Sciatic nerve (tissue), 2 donors: ENCODE results near the gene STARD9. TPM values are rescaled to one million over a fixed set of nuclear protein-coding genes. Genes with fewer than 3 reads are reported as not detected.

Experiments
- ATAC-seq: fragments of 200-7000 bp; cut with Tn5 transposase; one replicate; pipeline ENCODE4 v1.9.1; 2020; ENCODE audit warnings: mild to moderate bottlenecking, moderate library complexity
- DNase-seq: peaks from one replicate; pipeline ENCODE4 v3.0.0-alpha.2; 2020; ENCODE audit warnings: low spot score
- intact Hi-C: fragments of 100-400 bp; cut with DNase I; formaldehyde crosslinking; loops from one replicate; pipeline ENCODE4 v1.14.2; 2022
- total RNA-seq: library from RNA; stranded (reverse); fragmentation: NEBNext Ultra II Directional; extraction: Animal tissue kit (Norgen Biotek cat#: 25700); gene quantifications from one replicate; pipeline ENCODE4 v1.2.1, GENCODE V29; 2021
- donor health status: DM: no; HTN: no; CAD: no.
- donor health status: DM: no; HTN: no; CAD: no.

STARD9 gene
- total RNA-seq, 1 donor from 2014 or later: 77.3 TPM

DNA sequence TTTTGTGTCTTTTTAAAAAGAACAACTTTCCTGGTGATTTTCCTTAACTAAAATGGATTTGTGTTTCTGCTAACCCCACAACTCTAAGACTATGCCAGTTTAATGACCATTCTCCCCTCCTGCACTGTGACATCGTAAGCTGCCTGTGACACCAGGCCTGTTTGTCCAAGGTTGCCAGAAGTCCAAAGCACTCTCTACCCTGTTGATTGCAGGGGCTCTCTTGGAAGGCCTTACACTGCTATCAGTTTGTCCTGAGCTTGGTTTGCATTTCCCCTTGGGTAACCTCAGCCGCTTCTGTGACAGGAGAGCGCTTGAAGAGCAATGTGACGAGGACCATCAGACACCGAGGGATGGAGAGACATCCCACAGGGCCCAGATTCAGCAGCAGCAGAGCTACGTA is 105.7 kb downstream of the STARD9 start:
- intact Hi-C loops: no loop called here
- no peak for DNase-seq
- no peak for ATAC-seq

- DNase-seq (no peak), ATAC-seq (no peak)
- intact Hi-C loops: no loop called here
These were observed 110.9 kb downstream of the STARD9 start for GRCh38 chr15:42686281-42686680.

DNA sequence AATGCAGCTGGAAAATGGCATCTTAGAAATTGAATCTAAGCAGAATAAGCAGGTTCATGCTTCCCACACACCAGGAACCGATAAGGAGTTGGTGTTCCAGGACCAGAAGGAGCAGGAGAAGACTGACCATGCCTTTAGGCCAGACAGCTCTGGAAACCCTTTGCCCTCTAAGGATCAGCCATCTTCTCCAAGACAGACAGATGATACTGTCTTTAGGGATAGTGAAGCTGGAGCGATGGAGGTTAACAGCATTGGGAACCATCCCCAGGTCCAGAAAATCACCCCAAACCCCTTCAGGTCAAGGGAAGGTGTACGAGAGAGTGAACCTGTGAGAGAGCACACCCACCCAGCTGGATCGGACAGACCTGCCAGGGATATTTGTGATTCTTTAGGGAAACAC is 112.3 kb downstream of the STARD9 start:
- DNase-seq (no peak), ATAC-seq (no peak)
- intact Hi-C loops: no loop called here

- ATAC-seq: no peak
- intact Hi-C loops: no loop called here
These were observed 112.9 kb downstream of the STARD9 start for GRCh38 chr15:42688301-42688700.

DNA sequence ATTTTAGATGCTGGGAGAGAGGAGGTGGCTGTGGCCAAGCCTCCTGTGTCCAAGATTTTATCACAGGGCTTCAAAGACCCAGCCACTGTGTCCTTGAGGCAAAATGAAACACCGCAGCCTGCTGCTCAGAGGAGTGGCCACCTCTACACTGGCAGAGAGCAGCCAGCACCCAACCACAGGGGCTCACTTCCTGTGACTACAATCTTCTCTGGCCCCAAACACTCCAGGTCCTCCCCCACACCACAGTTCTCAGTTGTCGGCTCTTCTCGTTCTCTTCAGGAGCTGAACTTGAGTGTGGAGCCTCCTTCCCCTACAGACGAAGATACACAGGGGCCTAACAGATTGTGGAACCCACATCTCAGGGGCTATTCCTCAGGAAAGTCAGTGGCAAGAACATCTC is 115.9 kb downstream of the STARD9 start:
- ATAC-seq (no peak), DNase-seq (no peak)
- intact Hi-C loops: no loop called here

More at GRCh38 chr15:42688301-42688700, 112.9 kb downstream of the STARD9 start:
- DNase-seq: no peak

DNA sequence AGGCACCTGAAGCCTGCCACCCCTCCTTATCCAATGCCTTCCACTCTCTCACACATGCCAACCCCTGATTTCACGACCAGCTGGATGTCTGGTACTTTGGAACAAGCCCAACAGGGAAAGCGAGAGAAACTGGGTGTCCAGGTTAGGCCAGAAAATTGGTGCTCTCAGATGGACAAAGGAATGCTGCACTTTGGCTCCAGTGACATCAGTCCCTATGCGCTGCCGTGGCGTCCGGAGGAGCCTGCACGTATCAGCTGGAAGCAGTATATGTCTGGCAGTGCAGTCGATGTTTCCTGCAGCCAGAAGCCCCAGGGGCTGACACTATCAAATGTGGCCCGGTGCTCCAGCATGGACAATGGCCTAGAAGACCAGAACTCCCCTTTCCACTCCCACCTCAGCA is 116.4 kb downstream of the STARD9 start:
- ATAC-seq: no peak
- intact Hi-C loops: no loop called here

GRCh38 chr15:42692536-42692935 is 117.1 kb downstream of the STARD9 start:
- intact Hi-C loops: no loop called here
- ATAC-seq (no peak), DNase-seq (no peak)

More for the DNA sequence above, 116.4 kb downstream of the STARD9 start:
- DNase-seq: no peak

- intact Hi-C loops: no loop called here
- DNase-seq (no peak), ATAC-seq (no peak)
These were observed 117.6 kb downstream of the STARD9 start for GRCh38 chr15:42692997-42693396.

DNA sequence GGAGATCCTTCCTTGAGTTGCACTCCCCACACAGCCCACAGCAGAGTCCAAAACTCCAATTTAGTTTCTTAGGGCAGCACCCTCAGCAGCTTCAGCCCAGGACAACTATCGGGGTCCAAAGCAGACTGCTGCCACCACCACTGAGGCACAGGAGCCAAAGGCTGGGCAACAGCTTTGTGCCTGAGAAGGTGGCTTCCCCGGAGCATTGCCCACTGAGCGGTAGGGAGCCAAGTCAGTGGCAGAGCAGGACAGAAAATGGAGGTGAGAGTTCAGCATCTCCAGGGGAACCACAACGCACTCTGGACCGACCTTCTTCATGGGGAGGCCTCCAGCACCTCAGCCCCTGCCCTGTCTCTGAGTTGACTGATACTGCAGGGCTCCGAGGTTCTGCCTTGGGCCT is 118.1 kb downstream of the STARD9 start:
- ATAC-seq: no peak
- intact Hi-C loops: no loop called here

DNA sequence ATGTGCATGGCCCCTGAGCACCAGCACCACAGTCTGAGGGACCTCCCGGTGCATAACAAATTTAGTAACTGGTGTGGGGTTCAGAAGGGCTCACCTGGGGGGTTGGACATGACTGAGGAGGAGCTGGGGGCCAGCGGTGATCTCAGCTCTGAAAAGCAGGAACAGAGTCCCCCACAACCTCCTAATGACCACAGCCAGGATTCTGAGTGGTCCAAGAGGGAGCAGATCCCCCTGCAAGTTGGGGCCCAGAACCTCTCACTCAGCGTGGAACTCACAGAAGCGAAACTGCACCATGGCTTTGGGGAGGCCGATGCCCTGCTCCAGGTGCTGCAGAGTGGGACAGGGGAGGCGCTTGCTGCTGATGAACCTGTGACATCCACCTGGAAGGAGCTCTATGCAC is 118.5 kb downstream of the STARD9 start:
- intact Hi-C loops: no loop called here
- no peak for DNase-seq
- ATAC-seq: no peak

More for the DNA sequence above, 118.1 kb downstream of the STARD9 start:
- no peak for DNase-seq

GRCh38 chr15:42694398-42694797 is 119.0 kb downstream of the STARD9 start:
- ATAC-seq: no peak
- intact Hi-C loops: no loop called here
- no peak for DNase-seq

DNA sequence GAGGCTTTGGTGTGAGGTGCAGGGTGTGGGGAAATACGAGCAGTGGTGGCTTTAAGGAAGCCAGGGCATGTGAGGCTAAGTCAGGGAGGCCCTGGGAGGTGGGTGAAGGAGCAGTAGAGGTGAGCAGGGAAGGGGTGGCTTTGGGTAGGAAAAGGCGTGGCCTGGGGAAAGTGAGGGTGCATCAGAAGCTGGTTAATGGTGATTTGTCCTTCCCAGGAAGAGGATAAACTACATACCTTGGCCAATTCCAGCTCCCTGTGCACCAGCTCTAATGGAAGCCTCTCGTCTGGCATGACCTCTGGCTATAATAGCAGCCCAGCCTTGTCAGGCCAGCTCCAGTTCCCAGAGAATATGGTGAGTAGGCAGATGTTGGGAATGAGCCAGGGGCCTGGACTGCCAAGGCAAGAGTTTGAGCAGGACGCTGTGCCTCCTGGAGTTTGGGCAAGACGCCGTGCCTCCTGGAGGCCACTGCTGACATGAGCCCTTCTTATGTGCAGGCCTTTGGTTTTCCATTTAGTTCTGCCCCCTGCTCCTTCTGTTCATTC is 120.2 kb downstream of the STARD9 start:
- intact Hi-C loops: no loop called here
- DNase-seq (no peak), ATAC-seq (no peak)

DNA sequence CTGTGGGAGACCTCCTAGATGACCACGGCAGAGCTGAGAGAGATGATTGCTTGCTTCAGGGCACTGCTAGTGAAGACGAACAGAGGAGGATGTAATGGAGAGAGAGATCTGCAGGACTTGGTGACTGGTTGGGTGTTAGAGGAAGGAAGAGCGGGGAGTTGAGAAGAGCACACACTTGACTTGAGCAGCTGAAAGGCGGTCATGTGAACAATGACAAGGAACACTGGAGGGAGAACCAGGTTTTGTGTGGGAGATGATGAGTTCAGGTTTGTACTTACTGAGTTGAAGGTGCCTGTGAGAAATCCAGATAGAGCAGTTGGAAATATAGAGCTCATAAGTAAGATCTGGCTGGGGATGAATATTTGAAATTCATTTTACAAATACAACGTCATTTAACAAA is 121.2 kb downstream of the STARD9 start:
- DNase-seq: no peak
- ATAC-seq: no peak
- intact Hi-C loops: no loop called here

DNA sequence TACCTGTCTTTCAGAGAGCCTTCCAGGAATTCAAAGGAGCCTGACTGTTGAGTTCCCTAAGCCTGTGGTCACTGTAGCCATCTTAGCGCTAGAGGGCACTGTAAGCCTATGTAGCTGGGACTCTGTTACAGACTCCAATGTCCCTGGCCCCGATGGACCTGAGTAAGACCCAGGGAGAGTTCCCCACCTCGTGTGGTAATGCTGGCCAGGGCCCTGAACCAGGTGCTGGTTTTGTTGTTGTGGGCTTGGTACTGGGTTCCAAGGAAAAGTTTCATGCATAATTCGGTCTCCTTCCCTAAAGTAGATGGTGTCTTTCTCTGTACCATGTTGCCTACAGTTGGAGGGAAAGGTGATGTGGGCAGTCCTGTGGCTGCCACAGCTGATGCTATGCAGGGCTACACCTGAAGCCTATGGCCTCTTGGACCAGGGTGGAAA is 129.1 kb downstream of the STARD9 start:
- ATAC-seq (peak; percentile 89), DNase-seq (no peak)
- intact Hi-C loops: no loop called here

DNA sequence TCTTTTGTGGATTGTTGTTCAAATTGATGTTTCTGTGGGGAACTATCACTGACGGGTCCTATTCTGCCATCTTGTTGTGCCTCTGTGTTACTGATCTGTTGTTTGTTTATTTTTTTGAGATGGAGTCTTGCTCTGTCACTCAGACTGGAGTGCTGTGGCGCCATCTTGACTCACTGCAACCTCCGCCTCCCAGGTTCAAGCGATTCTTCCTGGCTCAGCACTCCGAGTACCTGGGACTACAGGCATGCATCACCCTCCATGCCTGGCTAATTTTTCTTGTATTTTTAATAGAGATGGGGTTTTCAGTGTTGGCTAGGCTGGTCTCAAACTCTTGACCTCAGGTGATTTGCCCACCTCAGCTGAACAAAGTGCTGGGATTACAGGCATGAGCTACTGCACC is 129.9 kb downstream of the STARD9 start:
- DNase-seq (no peak), ATAC-seq (no peak)
- intact Hi-C loops: no loop called here

DNA sequence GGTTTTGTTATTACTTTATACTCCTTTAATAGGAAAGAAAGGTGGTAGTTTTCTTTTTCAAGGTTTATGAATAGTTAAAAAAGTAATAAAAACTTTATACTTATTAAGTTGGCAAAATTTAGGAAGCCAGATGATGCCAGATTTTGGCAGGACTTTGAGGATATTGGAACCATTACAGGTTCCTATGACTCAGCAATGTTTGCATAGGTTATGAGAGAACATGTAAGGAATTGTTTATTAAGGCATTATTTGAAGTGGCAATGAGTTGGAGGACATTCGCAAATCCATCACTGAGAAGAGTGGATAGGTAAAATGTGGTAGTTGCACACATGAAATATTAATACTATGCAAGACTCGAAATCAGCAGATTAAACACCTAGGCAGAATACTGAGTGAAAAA is 131.7 kb downstream of the STARD9 start:
- no peak for DNase-seq
- ATAC-seq: no peak
- intact Hi-C loops: no loop called here

DNA sequence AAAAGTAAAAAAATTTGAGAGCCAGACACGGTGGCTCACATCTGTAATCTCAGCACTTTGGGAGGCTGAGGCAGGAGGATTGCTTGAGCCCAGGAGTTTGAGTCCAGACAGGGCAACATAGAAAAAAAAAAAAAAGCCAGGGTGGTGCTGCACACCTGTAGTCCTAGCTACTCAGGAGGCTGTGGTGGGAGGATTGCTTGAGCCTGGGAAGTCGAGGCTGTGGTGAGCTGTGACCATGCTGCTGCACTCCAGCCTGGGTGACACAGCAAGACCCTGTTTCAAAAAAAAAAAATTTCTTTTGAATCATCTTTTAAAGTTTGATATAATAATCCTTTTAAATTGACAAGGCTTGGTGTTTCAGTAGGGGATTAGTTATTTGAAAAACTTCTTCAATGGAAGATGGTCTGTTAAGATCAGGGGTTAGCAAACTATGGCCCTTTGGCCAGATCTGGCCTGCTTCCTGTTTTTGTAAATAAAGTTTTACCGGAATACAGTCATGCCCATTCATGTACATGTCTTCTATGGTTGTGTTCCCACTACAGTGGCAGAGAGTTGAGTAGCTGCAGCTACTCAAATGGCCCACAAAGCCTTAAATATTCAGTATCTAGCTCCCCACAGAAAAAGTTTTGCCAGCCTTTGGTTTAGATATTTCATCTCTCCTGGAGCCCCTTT is 132.6 kb downstream of the STARD9 start:
- DNase-seq (no peak), ATAC-seq (no peak)
- intact Hi-C loops: no loop called here

DNA sequence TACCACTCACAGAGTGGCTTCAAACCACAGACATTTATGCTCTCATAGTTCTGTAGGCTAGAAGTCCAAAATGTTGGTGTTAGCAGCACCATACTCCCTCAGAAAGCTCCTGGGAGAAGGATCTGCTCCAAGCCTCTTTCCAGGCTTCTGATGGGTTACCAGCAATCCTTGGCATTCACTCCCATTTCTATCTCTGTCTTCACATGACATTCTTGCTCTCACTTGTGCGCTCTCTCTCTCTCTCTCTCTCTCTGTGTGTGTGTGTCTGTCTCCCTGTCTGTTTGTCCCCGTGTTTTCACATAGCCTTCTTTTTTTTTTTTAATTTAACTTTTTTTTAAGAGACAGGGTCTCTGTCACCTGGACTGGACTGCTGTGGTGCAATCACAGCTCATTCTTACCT is 135.3 kb downstream of the STARD9 start:
- intact Hi-C loops: no loop called here
- DNase-seq: no peak

DNA sequence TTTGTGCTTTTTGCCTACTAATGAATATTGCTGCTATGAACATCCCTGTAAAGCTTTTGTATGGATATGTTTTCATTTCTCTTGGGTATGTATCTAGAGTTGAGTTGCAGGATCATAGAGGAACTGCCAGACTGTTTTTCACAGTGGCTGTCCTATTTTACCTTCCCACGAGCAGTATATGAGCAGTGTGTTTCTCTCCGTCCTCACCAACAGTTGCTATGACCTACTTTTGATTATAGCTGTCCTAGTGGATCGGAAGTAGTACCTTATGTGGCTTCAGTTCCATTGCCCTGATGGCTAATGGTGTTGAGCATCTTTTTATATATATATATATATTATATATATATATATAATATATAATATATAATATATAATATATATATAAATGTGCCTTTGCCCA is 136.3 kb downstream of the STARD9 start:
- ATAC-seq: no peak

More for the DNA sequence above, 135.3 kb downstream of the STARD9 start:
- ATAC-seq: no peak

GRCh38 chr15:42712584-42712983 is 137.2 kb downstream of the STARD9 start:
- DNase-seq: no peak
- intact Hi-C loops: no loop called here
- no peak for ATAC-seq

More for the DNA sequence above, 136.3 kb downstream of the STARD9 start:
- no peak for DNase-seq
- intact Hi-C loops: no loop called here

GRCh38 chr15:42716125-42716524 is 140.7 kb downstream of the STARD9 start:
- no peak for ATAC-seq
- intact Hi-C loops: no loop called here
- no peak for DNase-seq
